ENCODE data around the gene BTBD18.

BTBD18 gene, protein sequence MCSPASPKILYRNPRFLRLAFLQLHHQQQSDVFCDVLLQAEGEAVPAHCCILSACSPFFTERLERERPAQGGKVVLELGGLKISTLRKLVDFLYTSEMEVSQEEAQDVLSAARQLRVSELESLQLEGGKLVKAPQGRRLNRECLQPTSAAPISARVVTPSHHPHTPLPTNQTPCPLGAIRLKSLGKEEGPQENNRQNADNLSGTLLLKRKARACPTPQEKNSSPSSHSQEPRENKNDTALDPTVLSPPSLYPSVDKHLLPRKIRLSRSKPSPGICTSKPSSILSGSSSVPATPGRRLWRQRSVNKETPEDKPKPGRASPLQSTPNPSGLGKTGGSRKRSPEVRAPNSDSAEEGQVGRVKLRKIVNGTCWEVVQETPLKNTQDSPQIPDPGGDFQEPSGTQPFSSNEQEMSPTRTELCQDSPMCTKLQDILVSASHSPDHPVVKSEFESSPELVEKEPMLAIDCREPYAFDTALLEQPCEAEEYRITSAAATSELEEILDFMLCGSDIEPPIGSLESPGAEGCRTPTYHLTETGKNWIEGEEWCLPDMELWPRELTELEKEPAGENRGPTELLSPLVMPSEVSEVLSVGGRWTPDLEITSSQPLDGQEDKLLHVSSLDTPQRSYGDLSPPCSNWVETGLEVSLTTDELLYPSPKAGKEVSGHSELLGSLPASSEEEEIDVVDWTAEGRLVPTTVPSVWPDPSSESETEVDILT

GRCh38 chr11:57751676-57752253, at the start of gene BTBD18:
Gene BTBD18 (minus strand): TSS chr11:57751819. CDS start chr11:57751188, 631 bp downstream.
- DNase-seq, result no peak

DNA sequence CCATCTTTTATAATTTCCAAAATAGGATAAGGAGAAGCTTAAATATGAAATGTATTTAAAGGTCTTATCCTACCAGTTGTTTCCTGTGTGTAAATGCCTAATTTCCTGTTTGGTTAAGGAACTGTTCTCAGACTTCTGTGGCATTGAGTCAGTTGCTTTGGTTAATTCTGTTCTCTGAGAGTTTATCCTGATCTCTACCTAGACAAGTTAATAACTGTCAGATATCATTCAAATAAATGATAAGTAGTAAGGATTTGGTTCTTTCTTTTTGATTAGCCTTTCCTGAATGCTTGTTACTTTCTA, 49.5 kb upstream of the BTBD18 start:
- no peak for DNase-seq

GRCh38 chr11:57800444-57801182, 49.0 kb upstream of the BTBD18 start:
- no peak for DNase-seq

DNA sequence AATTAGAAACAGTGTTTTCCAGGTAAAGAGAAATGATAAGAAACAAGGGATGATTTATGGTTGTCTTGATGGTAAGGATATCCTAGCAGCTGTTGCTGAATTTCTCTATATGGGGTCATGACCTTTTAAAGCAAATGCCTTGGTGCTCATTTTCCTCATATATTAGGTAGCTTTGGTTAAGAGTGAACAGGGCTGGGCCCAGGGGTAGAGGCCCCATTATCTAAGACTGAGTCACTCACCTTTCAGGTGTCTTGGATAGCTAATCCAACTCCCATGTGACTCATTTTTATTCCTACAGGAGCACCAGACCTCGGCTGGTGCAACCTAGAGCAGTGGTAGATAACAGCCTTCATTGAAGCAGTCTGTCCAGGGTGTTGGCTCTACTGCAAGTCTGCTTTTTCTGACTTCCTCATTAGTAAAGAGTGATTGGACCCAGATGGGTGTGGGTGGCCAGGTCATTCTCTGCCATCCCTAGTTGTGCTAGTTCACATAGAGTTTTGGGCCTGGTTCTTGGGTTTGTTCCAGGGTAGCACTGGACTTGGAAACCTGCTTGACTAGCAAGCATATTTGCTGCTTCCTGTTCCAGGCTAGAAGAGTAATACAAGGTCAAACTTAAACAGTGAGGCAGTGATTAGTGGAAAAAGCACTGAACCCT, 47.4 kb upstream of the BTBD18 start:
- DNase-seq, result no peak

DNA sequence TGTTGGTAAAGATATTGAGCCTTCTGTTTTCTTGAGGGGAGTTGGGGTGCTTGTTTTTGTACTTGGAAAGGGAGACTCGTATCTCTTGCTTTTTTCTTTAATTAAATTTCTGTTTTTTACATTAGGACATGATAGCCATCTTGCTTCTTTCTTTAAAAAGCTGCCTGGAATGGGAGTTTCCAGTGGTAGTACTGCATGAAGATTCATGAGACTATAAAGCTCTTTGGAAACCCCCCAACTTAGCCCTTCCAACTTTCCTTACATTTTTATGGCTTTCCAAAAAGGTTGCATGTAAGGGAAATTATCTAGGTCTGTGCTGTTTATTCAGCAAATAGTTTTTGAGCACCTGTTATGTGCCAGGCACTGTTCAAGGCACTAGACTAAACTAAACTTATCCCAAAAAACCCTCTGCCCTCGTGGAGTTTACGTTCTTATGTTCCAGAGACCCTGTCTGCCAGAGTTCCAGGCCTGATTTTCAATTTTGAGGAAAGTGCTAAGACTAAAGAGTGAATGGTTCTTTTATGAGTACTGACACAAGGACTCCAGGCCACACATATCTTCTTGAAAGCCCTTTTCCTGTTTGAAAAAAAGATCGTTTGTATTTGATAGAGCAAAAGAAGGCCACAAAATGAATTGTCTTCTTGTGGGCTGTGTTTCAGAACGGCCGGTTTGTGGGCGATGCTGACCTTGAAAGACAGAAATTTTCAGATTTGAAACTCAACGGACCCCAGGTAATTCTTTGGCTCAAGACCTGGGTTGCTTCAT, 41.9 kb upstream of the BTBD18 start:
- no peak for DNase-seq

DNA sequence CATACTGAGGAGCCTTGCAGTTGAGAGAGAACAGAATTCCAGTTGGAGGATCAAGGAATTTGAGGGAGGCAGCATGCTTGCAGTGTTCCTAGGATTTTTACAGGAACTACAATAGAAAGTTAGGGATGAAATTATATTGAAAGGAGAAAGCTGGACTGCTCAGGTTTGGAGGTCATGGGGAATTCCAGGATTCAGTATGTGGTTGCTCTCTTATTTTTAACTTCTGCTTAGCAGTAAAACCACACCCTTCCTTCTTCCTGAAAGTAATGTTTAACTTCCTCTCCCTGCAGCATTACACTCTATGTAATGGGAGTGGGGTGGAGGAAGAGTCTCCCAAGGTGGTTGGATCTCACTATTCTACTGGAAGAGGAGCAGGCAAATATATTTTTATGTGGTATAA, 41.3 kb upstream of the BTBD18 start:
- no peak for DNase-seq

DNA sequence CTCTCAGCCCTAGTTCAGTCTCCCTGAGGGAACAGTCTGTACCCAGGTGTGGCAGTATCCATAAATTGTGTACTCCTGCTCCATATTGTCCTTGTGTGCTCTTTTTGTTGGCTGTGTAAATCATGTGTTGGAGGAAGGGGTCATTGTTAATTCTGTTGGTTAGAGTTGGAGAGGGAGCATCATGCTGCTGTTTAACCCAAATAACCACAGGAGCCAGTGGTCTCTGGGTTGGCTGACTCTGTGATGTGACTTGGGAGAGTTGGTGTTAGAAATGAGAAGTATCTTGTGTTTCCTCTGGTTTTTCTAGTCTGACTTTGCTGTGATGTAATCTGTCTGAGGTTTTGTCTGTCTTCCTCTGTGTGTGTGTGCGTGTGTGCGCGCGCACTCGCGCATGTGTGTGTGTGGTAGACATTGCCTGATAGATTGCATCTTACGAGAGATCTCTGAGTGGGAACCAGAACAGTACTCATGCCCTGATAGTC, 40.5 kb upstream of the BTBD18 start:
- DNase-seq, result peak; percentile 72

GRCh38 chr11:57791321-57792059, 39.9 kb upstream of the BTBD18 start:
- no peak for DNase-seq

DNA sequence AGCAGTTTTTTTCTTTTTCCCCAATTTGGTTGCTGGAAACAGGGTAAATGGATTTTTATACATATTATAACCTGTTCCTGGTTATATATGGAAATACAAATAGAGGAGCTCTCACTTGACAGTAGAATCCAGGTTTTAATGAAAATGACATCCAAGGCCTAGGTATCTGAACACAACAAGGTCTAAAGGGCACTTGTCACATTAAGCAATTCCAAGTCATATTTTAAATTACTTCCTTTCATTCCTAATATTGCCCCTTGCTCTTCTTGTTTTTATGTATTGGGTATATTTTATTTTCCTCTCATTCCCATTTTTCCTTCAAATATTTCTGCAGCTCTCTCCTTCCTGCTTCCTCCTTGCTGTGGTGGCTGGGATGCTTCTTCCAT, 37.1 kb upstream of the BTBD18 start:
- DNase-seq, result no peak

- no peak for DNase-seq
Observed at GRCh38 chr11:57787920-57788702, 36.5 kb upstream of the BTBD18 start.

GRCh38 chr11:57787006-57787604, 35.5 kb upstream of the BTBD18 start:
- no peak for DNase-seq

- no peak for DNase-seq
Observed at GRCh38 chr11:57786436-57786835, 34.8 kb upstream of the BTBD18 start.

GRCh38 chr11:57785072-57785471, 33.5 kb upstream of the BTBD18 start:
- DNase-seq, result no peak

- DNase-seq, result no peak
Observed at GRCh38 chr11:57781529-57781943, 29.9 kb upstream of the BTBD18 start.

GRCh38 chr11:57779276-57779675, 27.7 kb upstream of the BTBD18 start:
- DNase-seq, result no peak

DNA sequence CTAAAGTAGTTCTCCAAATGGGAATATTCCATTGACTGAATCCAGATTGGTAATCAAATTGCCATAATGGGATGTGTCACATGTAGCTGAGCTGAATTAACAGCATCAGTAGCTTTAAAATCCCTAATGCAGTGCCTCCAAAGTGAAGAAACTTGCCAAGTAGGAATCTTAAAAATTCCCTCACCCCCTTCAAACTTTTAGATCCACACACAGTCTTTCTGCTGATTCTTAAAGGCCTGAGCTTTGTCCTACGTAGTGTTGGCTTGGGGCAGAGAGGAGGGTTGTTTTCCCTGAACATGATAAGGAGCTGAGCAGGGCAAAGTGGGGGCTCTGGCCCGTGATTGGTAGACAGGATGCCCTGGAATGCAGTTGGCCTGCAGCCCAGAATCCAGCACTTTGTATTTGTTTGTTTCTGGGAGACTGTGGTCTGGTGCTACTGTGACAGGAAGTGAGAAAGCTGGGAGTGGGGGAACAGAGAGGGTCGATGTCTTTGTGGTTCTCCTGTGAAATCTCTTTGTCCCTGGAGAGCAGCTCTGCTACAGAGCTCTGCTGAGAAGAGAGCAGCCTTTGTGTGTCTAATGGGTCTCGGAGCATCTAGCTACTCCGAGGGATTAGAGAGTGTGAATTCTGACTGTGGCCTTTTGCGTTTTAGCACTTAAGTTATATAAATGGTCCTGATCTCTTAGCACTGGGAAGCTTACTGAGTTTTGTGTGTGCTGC, 26.9 kb upstream of the BTBD18 start:
- DNase-seq, result no peak

- no peak for DNase-seq
Observed at GRCh38 chr11:57777969-57778317, 26.3 kb upstream of the BTBD18 start.

GRCh38 chr11:57776577-57777210, 25.1 kb upstream of the BTBD18 start:
- DNase-seq, result no peak

DNA sequence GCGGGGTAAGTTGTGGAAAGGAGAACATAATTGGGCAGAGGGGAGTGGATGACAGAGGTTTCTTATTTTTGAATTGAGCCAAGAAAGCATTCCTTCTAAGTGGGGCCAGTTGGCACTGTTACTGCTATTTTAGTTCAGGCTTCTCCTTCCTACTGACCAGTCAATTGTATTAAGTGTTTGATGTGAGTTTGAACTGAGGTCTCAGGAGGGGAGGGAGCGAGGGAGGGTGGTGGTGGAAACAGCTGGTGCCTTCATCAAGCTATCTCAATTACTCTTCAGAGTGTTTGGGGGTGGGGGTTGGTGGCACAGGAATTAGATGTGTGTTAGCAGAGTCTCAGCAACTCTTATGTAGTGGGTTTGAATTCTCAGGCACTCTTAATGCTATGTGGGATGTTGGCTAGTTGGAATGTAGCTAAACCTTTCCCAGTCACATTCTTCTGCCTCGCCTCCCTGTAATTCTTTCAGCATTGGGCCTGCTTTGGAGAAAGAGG, 24.5 kb upstream of the BTBD18 start:
- no peak for DNase-seq
